HL-60 (cell line): ENCODE results near the gene AFAP1L1.

Source experiments
- DNase-seq, 2 experiments: peaks; one replicate each; pipeline ENCODE4 v3.0.0-alpha.2; 2010 to 2020; ENCODE audit warnings: low read depth in 1 of 2, low spot score in 1 of 2
- H3K27ac ChIP-seq: fragments of 250-450 bp; sonication (Bioruptor Pico); replicated peaks from 2 replicates; pipeline ENCODE4 v1.5.1; 2020; ENCODE audit warnings: mild to moderate bottlenecking, moderate library complexity
- H3K27me3 ChIP-seq: fragments of 250-450 bp; sonication (Bioruptor Pico); 2 replicates; pipeline ENCODE4 v1.5.1; 2021; ENCODE audit warnings: mild to moderate bottlenecking, moderate library complexity; ENCODE audit not compliant: insufficient read depth, poor library complexity, severe bottlenecking
- H3K4me3 ChIP-seq: replicated peaks from 2 replicates; pipeline ENCODE4 v1.5.1; 2011; ENCODE audit warnings: mild to moderate bottlenecking, control low read depth, low read length; ENCODE audit not compliant: insufficient read depth
- CTCF ChIP-seq: IDR thresholded peaks from one replicate; pipeline ENCODE4 v1.5.1; 2011; ENCODE audit warnings: low read length, control low read depth, inconsistent platforms; ENCODE audit not compliant: insufficient read depth
- GABPA ChIP-seq: IDR thresholded peaks from 2 replicates; pipeline ENCODE4 v1.6.1; 2012; ENCODE audit warnings: low read depth
- POLR2AphosphoS5 ChIP-seq: IDR thresholded peaks from 2 replicates; pipeline ENCODE4 v1.6.1; 2012; ENCODE audit warnings: low read depth
- SPI1 ChIP-seq: IDR thresholded peaks from 2 replicates; pipeline ENCODE4 v1.6.1; 2012; ENCODE audit warnings: low read depth, mild to moderate bottlenecking, borderline replicate concordance
- TF ChIP-seq, protein P1 (sequence below): IDR thresholded peaks from 2 replicates; pipeline ENCODE4 v1.6.1; 2012; ENCODE audit warnings: low read depth; ENCODE audit not compliant: insufficient replicate concordance

Gene AFAP1L1

DNA sequence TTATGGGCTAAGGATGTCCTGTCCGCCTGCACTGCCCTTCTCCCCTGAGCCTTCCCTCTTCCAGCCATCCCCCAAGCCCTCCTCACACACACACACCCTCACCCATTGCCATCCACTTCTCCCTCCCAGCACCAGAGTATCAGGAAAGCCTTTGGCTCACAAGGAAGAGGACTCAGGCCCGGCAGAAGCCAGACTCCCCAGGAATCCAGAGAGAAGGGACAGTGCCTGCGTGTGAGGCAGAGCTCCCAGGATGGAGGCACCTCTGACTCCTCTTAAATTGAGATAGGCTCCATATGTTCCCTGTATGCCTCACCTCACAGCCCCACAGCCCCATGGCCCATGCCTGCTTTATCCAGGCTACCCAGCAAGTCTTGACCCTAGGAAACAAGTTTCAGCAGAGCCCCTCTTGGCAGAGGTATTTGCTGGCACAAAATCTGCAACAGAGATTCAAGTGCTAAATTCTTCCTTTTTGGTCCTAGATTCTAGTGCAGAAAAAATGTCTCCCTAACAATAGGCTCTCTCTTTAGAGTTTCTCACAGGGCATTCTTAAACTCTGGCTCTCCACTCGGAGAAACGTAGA is 106.7 kb downstream of the AFAP1L1 start:
- TF ChIP-seq GABPA (no peak), POLR2AphosphoS5 (no peak), CTCF (no peak), SPI1 (no peak)
- TF ChIP-seq, protein P1, sequence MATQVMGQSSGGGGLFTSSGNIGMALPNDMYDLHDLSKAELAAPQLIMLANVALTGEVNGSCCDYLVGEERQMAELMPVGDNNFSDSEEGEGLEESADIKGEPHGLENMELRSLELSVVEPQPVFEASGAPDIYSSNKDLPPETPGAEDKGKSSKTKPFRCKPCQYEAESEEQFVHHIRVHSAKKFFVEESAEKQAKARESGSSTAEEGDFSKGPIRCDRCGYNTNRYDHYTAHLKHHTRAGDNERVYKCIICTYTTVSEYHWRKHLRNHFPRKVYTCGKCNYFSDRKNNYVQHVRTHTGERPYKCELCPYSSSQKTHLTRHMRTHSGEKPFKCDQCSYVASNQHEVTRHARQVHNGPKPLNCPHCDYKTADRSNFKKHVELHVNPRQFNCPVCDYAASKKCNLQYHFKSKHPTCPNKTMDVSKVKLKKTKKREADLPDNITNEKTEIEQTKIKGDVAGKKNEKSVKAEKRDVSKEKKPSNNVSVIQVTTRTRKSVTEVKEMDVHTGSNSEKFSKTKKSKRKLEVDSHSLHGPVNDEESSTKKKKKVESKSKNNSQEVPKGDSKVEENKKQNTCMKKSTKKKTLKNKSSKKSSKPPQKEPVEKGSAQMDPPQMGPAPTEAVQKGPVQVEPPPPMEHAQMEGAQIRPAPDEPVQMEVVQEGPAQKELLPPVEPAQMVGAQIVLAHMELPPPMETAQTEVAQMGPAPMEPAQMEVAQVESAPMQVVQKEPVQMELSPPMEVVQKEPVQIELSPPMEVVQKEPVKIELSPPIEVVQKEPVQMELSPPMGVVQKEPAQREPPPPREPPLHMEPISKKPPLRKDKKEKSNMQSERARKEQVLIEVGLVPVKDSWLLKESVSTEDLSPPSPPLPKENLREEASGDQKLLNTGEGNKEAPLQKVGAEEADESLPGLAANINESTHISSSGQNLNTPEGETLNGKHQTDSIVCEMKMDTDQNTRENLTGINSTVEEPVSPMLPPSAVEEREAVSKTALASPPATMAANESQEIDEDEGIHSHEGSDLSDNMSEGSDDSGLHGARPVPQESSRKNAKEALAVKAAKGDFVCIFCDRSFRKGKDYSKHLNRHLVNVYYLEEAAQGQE = no peak
- no peak overlapping the region for H3K27ac ChIP-seq

DNA sequence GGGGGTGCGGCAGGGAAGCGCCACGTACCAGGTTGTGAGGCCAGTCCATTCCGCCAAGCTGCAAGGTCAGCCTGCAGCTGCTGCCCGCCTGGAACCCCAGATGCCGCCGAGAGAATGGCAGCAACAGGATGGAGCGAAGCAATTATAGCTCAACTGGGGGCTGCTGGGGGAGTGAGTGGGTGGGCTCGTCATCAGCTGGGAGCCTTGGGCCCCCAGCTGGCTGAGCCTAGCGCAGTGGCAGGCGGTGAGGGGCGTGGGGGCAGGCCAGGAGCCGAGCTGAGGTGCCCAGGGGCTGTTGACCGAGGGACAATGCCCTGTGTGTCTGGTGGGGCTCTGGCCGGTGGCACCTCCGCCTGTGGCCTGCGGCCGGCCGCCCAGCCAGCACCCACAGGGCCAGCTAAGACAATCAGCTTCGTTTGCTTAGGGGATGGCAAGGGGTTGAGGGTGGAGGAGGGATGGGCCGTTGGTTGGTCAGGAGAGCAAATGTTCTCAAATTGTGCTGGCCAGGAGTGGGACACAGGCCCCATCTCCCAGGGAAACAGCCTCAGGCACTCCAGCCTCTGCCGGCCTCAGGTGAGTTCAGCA is 107.6 kb downstream of the AFAP1L1 start, which contains the start of gene IL17B:
IL17B (minus strand) TSS at position 116 of the 585 bp plus-strand sequence; CDS start at position 49, 67 bp downstream.
- DNase-seq = no peak
- Histone ChIP-seq H3K27ac (no peak within 1 kb of the TSS), H3K4me3 (no peak within 1 kb of the TSS), H3K27me3 (no peaks in the 10 kb centered on the region)
- TF ChIP-seq, protein P1 = no peak
- TF ChIP-seq GABPA (no peak), POLR2AphosphoS5 (no peak), CTCF (no peak), SPI1 (no peak)

More for the DNA sequence above, 106.7 kb downstream of the AFAP1L1 start:
- Histone ChIP-seq H3K4me3 (no peak overlapping the region), H3K27me3 (no peaks in the 10 kb centered on the region)
- DNase-seq = no peak

GRCh38 chr5:149379818-149380374 is 108.2 kb downstream of the AFAP1L1 start:
- no peak for DNase-seq
- Histone ChIP-seq H3K27ac (no peak overlapping the region), H3K4me3 (no peak overlapping the region), H3K27me3 (no peaks in the 10 kb centered on the region)
- no peak for TF ChIP-seq CTCF
